ENCODE results near the gene SMIM13.
"Not testable (repeated sequence)": the region's sequence is repeated elsewhere in the genome, so short reads cannot be mapped to it uniquely, and the experiment has no call there.

Gene SMIM13

GRCh38 chr6:11097476-11097875 lies 3.8 kb downstream of the SMIM13 start:
- H3K27ac Mint-ChIP-seq, result no peak overlapping the region
- H3K36me3 Mint-ChIP-seq, result peaks cover 9% of the 10 kb centered on the region
- H3K9me3 Mint-ChIP-seq, result no peaks in the 10 kb centered on the region
- H3K4me1 Mint-ChIP-seq, result peaks cover 44% of the 10 kb centered on the region
- no peaks in the 10 kb centered on the region for H3K27me3 Mint-ChIP-seq
- no peak overlapping the region for H3K4me3 Mint-ChIP-seq

GRCh38 chr6:11098004-11098403 lies 4.4 kb downstream of the SMIM13 start:
- Mint-ChIP-seq H3K4me3 (no peak overlapping the region), H3K36me3 (peaks cover 10% of the 10 kb centered on the region), H3K27ac (no peak overlapping the region), H3K4me1 (peaks cover 45% of the 10 kb centered on the region), H3K27me3 (no peaks in the 10 kb centered on the region), H3K9me3 (no peaks in the 10 kb centered on the region)

GRCh38 chr6:11101417-11101816 lies 7.8 kb downstream of the SMIM13 start:
- peaks cover 25% of the 10 kb centered on the region for H3K4me1 Mint-ChIP-seq
- no peaks in the 10 kb centered on the region for H3K9me3 Mint-ChIP-seq
- H3K27ac Mint-ChIP-seq, result no peak overlapping the region
- peaks cover 8% of the 10 kb centered on the region for H3K36me3 Mint-ChIP-seq
- H3K27me3 Mint-ChIP-seq, result no peaks in the 10 kb centered on the region
- no peak overlapping the region for H3K4me3 Mint-ChIP-seq

DNA sequence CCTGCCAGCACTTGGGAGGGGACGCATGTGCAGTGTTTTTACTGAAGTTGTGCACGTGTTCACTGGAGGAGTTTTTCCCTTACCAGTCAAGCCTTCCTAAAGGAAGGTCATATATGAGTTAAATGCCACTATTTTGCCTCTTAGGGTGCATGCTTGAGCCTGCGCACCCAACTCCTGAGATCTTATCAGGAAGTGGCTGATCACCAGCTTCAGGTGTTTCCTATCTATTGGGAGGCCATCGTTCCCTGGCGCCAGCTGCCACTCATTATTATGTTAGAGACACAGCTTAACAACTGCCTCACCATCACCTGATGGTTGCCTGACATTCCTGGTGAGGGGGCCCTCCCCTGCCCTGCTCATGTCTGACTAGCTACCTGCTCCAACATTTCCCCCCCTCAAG lies 9.4 kb downstream of the SMIM13 start:
- Mint-ChIP-seq H3K27me3 (no peaks in the 10 kb centered on the region), H3K27ac (no peak overlapping the region), H3K4me1 (peaks cover 21% of the 10 kb centered on the region), H3K36me3 (peaks cover 8% of the 10 kb centered on the region), H3K4me3 (no peak overlapping the region), H3K9me3 (no peaks in the 10 kb centered on the region)

DNA sequence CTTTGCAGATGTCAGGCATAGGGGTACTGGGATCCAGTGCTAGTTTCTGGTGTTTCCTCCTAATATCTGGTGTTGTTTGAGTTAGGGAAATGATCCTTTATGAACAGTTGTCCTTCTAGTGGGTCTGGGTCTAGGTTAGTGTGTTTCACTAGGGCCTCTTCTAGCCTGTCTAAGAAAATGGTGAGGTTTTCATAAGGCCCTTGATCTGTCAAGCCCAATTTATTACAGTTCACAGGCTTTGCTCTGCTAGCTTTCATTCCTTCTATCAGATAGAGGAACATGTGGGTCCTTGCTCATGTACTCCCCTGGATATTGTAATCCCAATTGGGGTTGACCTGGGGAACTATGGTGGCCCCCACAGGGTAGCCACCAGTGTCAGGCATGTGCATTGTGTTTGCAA lies 15.1 kb downstream of the SMIM13 start:
- Mint-ChIP-seq H3K36me3 (no peaks in the 10 kb centered on the region), H3K4me3 (no peak overlapping the region), H3K4me1 (peaks cover 21% of the 10 kb centered on the region), H3K27me3 (no peaks in the 10 kb centered on the region), H3K9me3 (no peaks in the 10 kb centered on the region), H3K27ac (no peak overlapping the region)

GRCh38 chr6:11110921-11111768 lies 17.5 kb downstream of the SMIM13 start, which contains the start of gene ERVFRD-1:
ERVFRD-1 (minus strand) TSS chr6:11111725; CDS start chr6:11105310, 6,415 bp downstream.
- peak within 1 kb of the TSS; percentile 38 for H3K4me3 Mint-ChIP-seq
- no peaks in the 10 kb centered on the region for H3K27me3 Mint-ChIP-seq
- peaks cover 23% of the 10 kb centered on the region for H3K4me1 Mint-ChIP-seq
- H3K9me3 Mint-ChIP-seq, result no peaks in the 10 kb centered on the region
- no peak within 1 kb of the TSS for H3K27ac Mint-ChIP-seq
- no peaks in the 10 kb centered on the region for H3K36me3 Mint-ChIP-seq

- H3K9me3 Mint-ChIP-seq, result no peaks in the 10 kb centered on the region
- H3K27me3 Mint-ChIP-seq, result no peaks in the 10 kb centered on the region
- H3K36me3 Mint-ChIP-seq, result no peaks in the 10 kb centered on the region
- peaks cover 29% of the 10 kb centered on the region for H3K4me1 Mint-ChIP-seq
- H3K4me3 Mint-ChIP-seq, result peak overlapping the region; percentile 38
- H3K27ac Mint-ChIP-seq, result no peak overlapping the region
Observed at GRCh38 chr6:11111769-11112437, 18.3 kb downstream of the SMIM13 start.

DNA sequence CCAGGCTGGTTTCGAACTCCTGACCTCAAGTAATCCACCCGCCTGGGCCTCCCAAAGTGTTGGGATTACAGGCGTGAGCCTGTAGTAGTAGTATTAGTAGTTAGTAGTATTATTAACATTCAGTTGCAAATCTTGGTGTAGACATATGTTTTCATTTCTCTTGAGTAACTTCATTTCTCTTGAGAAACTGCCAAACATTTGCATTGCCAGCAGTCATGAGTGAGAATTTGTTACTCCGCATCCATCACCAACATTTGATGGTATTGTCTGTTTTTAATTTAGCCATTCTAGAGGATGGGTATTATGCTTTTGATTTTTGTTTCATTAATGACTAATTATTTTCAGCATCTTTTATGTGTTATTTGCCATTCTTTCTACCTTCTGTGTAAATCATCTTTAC lies 19.4 kb downstream of the SMIM13 start:
- Mint-ChIP-seq H3K4me1 (peaks cover 29% of the 10 kb centered on the region), H3K27me3 (no peaks in the 10 kb centered on the region), H3K9me3 (no peaks in the 10 kb centered on the region), H3K4me3 (no peak overlapping the region), H3K36me3 (no peaks in the 10 kb centered on the region), H3K27ac (no peak overlapping the region)

GRCh38 chr6:11115808-11116536 lies 22.3 kb downstream of the SMIM13 start:
- not testable (repeated sequence) for H3K9me3 Mint-ChIP-seq, H3K36me3 Mint-ChIP-seq, H3K4me3 Mint-ChIP-seq, H3K27ac Mint-ChIP-seq, H3K27me3 Mint-ChIP-seq
- H3K4me1 Mint-ChIP-seq, result peaks cover 43% of the 10 kb centered on the region

DNA sequence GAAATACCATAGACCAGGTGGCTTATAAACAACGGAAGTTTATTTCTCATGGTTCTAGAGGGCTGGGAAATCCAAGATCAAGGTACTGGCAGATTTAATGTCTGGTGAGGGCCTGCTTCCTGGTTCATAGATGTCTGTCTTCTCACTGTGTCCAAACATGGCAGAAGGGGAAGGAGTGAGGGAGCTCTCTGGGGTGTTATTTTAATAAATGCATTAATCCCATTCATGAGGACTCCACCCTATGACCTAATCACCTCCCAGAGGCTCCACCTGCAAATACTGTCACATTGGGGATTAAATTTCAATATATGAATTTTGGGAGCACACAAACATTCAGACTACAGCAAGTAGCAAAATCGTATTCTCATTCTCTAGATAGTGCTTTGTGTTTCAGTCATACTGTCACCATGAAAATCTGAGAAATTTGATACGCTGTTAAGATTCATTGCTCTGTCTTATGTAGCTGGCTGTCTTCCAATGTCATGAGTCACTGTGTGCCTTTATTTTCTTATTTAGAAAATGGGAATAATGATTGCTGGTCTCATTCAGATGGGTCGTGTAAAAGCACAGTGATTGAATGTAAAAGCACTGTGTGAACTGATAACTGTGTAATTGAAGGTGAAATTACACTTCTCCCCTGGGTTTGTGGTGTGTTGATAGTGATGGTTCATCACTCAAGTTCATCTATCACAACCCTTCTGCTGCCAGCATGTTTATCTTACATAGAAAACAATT lies 26.8 kb downstream of the SMIM13 start:
- Mint-ChIP-seq H3K27ac (no peak overlapping the region), H3K27me3 (no peaks in the 10 kb centered on the region), H3K4me3 (no peak overlapping the region), H3K4me1 (peaks cover 36% of the 10 kb centered on the region), H3K9me3 (no peaks in the 10 kb centered on the region), H3K36me3 (peaks cover 9% of the 10 kb centered on the region)

- no peaks in the 10 kb centered on the region for H3K27me3 Mint-ChIP-seq
- H3K27ac Mint-ChIP-seq, result no peak overlapping the region
- peaks cover 15% of the 10 kb centered on the region for H3K36me3 Mint-ChIP-seq
- no peak overlapping the region for H3K4me3 Mint-ChIP-seq
- peaks cover 28% of the 10 kb centered on the region for H3K4me1 Mint-ChIP-seq
- H3K9me3 Mint-ChIP-seq, result no peaks in the 10 kb centered on the region
Observed at GRCh38 chr6:11121851-11122250, 28.2 kb downstream of the SMIM13 start.

- Mint-ChIP-seq H3K27ac (no peak overlapping the region), H3K4me3 (no peak overlapping the region), H3K9me3 (no peaks in the 10 kb centered on the region), H3K36me3 (peaks cover 17% of the 10 kb centered on the region), H3K27me3 (no peaks in the 10 kb centered on the region), H3K4me1 (peaks cover 28% of the 10 kb centered on the region)
Observed at GRCh38 chr6:11122380-11122779, 28.7 kb downstream of the SMIM13 start.

GRCh38 chr6:11123978-11124377 lies 30.3 kb downstream of the SMIM13 start:
- no peak overlapping the region for H3K4me3 Mint-ChIP-seq
- H3K36me3 Mint-ChIP-seq, result peaks cover 14% of the 10 kb centered on the region
- no peak overlapping the region for H3K27ac Mint-ChIP-seq
- no peaks in the 10 kb centered on the region for H3K27me3 Mint-ChIP-seq
- peaks cover 22% of the 10 kb centered on the region for H3K4me1 Mint-ChIP-seq
- H3K9me3 Mint-ChIP-seq, result no peaks in the 10 kb centered on the region

DNA sequence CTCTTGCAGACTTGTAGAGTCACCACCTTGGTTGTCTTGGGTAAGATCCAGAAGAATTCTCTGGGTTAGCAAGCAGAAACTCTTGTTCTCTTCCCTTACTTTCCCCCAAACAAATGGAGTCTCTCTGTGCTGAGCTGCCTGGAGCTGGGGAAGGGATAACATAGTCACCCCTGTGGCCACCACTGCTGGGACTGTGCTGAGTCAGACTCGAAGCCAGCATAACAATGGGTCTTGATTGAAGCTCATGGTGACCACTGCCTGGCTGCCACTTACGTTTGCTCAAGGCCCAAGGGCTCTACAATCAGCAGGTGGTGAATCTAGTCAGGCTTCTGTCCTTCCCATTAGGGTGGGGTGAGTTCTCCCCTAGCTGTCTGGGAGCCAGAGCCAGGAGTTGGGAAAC lies 33.2 kb downstream of the SMIM13 start:
- peaks cover 12% of the 10 kb centered on the region for H3K36me3 Mint-ChIP-seq
- H3K4me1 Mint-ChIP-seq, result peaks cover 25% of the 10 kb centered on the region

GRCh38 chr6:11128608-11129007 lies 35.0 kb downstream of the SMIM13 start:
- Mint-ChIP-seq H3K9me3 (no peaks in the 10 kb centered on the region), H3K27ac (no peak overlapping the region), H3K27me3 (no peaks in the 10 kb centered on the region), H3K36me3 (peaks cover 12% of the 10 kb centered on the region), H3K4me3 (no peak overlapping the region), H3K4me1 (peaks cover 23% of the 10 kb centered on the region)

More for the DNA sequence above, 33.2 kb downstream of the SMIM13 start:
- H3K9me3 Mint-ChIP-seq, result no peaks in the 10 kb centered on the region
- H3K4me3 Mint-ChIP-seq, result no peak overlapping the region
- no peaks in the 10 kb centered on the region for H3K27me3 Mint-ChIP-seq
- H3K27ac Mint-ChIP-seq, result no peak overlapping the region

Data from activated naive CD4-positive, alpha-beta T cell treated with anti-CD3 and anti-CD28 coated beads, Interleukin-2, amount 50 U/mL, for 24 hours (primary cell).